ENCODE data around the gene SMTNL2. TPM values are rescaled to one million over a fixed set of nuclear protein-coding genes. Genes with fewer than 3 reads are reported as not detected.
"Not testable (repeated sequence)": the region's sequence is repeated elsewhere in the genome, so short reads cannot be mapped to it uniquely, and the experiment has no call there.

The SMTNL2 gene
- total RNA-seq, 1 experiment from 2014 or later = not detected

- DNase-seq (no peak), ATAC-seq (no peak)
- intact Hi-C loops (cut with micrococcal nuclease) = no loop called here
- H3K9me3 ChIP-seq (ENCODE audit: low read length) = no peaks in the 10 kb centered on the region
- CTCF ChIA-PET = no interaction called here
- H4K20me1 ChIP-seq (ENCODE audit: low read length) = no peaks in the 10 kb centered on the region
- H3K36me3 ChIP-seq (ENCODE audit: low read depth, low read length) = no peaks in the 10 kb centered on the region
- H3K9ac ChIP-seq (ENCODE audit: low read length) = no peak overlapping the region
- H3F3A ChIP-seq (ENCODE audit: low read length, unreplicated experiment) = no peaks in the 10 kb centered on the region
- no TSS peak for BruUV-seq (replicated peaks)
- TF ChIP-seq EZH2phosphoT487 (IDR thresholded peaks at IDR 0.05; ENCODE audit: borderline replicate concordance, low read length) (no peak), EZH2 (IDR thresholded peaks at IDR 0.05; ENCODE audit: low read length, unreplicated experiment) (no peak), CTCF (conservative IDR thresholded peaks at IDR 0.05; ENCODE audit: low read depth, low read length) (no peak)
- no peaks in the 10 kb centered on the region for H3K79me2 ChIP-seq (ENCODE audit: low read length)
- H3K9me2 ChIP-seq (replicated peaks; ENCODE audit: low read length) = no peaks in the 10 kb centered on the region
- no peak overlapping the region for H3K27ac ChIP-seq (ENCODE audit: low read length)
- H3K27me3 ChIP-seq (ENCODE audit: low read length) = no peaks in the 10 kb centered on the region
- POLR2A ChIA-PET (ENCODE audit: unreplicated experiment) = no interaction called here
- no peak overlapping the region for H3K4me3 ChIP-seq (ENCODE audit: low read length)
- no peak overlapping the region for H3K4me2 ChIP-seq (ENCODE audit: low read length)
- no peaks in the 10 kb centered on the region for H3K4me1 ChIP-seq (ENCODE audit: insufficient read depth, low read length)
- H2AFZ ChIP-seq (ENCODE audit: low read length) = no peak overlapping the region
Observed at GRCh38 chr17:4602041-4602440, 17.7 kb downstream of the SMTNL2 start.

GRCh38 chr17:4604111-4604644 is 19.8 kb downstream of the SMTNL2 start:
- DNase-seq = no peak
- intact Hi-C loops (cut with micrococcal nuclease) = no loop called here
- H3K27ac ChIP-seq (ENCODE audit: low read length) = no peak overlapping the region
- CTCF ChIA-PET = no interaction called here
- peaks cover 8% of the 10 kb centered on the region; the same call in 1 of the 2 replicates for H3K27me3 ChIP-seq (ENCODE audit: low read length)
- H4K20me1 ChIP-seq (ENCODE audit: low read length) = no peaks in the 10 kb centered on the region
- H3K4me3 ChIP-seq (ENCODE audit: low read length) = no peak overlapping the region
- H3F3A ChIP-seq (ENCODE audit: low read length, unreplicated experiment) = no peaks in the 10 kb centered on the region
- no peak overlapping the region for H3K4me2 ChIP-seq (ENCODE audit: low read length)
- H3K9me3 ChIP-seq (ENCODE audit: low read length) = no peaks in the 10 kb centered on the region
- POLR2A ChIA-PET (ENCODE audit: unreplicated experiment) = no interaction called here
- no peaks in the 10 kb centered on the region for H3K9me2 ChIP-seq (replicated peaks; ENCODE audit: low read length)
- no peak for ATAC-seq
- no peak overlapping the region for H2AFZ ChIP-seq (ENCODE audit: low read length)
- H3K36me3 ChIP-seq (ENCODE audit: low read depth, low read length) = no peaks in the 10 kb centered on the region
- TF ChIP-seq EZH2 (IDR thresholded peaks at IDR 0.05; ENCODE audit: low read length, unreplicated experiment) (no peak), CTCF (conservative IDR thresholded peaks at IDR 0.05; ENCODE audit: low read depth, low read length) (no peak), EZH2phosphoT487 (IDR thresholded peaks at IDR 0.05; ENCODE audit: borderline replicate concordance, low read length) (no peak)
- H3K4me1 ChIP-seq (ENCODE audit: insufficient read depth, low read length) = no peaks in the 10 kb centered on the region
- BruUV-seq (replicated peaks) = no TSS peak
- H3K9ac ChIP-seq (ENCODE audit: low read length) = no peak overlapping the region
- H3K79me2 ChIP-seq (ENCODE audit: low read length) = no peaks in the 10 kb centered on the region

GRCh38 chr17:4604736-4605135 is 20.4 kb downstream of the SMTNL2 start:
- H3K4me1 ChIP-seq (ENCODE audit: insufficient read depth, low read length); H3K36me3 ChIP-seq (ENCODE audit: low read depth, low read length); H3K9me2 ChIP-seq (replicated peaks; ENCODE audit: low read length); H2AFZ ChIP-seq (ENCODE audit: low read length); POLR2A ChIA-PET (ENCODE audit: unreplicated experiment); CTCF ChIA-PET; H3K4me3 ChIP-seq (ENCODE audit: low read length); DNase-seq; H3K9ac ChIP-seq (ENCODE audit: low read length); intact Hi-C loops (cut with micrococcal nuclease); H3K79me2 ChIP-seq (ENCODE audit: low read length); H3F3A ChIP-seq (ENCODE audit: low read length, unreplicated experiment); H3K9me3 ChIP-seq (ENCODE audit: low read length); ATAC-seq; H3K27ac ChIP-seq (ENCODE audit: low read length); H3K4me2 ChIP-seq (ENCODE audit: low read length); BruUV-seq (replicated peaks); H4K20me1 ChIP-seq (ENCODE audit: low read length): not testable (repeated sequence)
- H3K27me3 ChIP-seq (ENCODE audit: low read length) = peaks cover 14% of the 10 kb centered on the region; the same call in 1 of the 2 replicates

Measured in PC-3 (cell line).